NCI-H2227 (cell line): ENCODE data around the gene MAPK8IP1.
A peak's percentile ranks its signal among the peaks of the same experiment; 100 is the strongest.

ENCODE experiments used
- DNase-seq: peaks from one replicate; lab custom pipeline; 2025; ENCODE audit not compliant: unreplicated experiment; lab: John Stamatoyannopoulos, UW

MAPK8IP1 gene

DNA sequence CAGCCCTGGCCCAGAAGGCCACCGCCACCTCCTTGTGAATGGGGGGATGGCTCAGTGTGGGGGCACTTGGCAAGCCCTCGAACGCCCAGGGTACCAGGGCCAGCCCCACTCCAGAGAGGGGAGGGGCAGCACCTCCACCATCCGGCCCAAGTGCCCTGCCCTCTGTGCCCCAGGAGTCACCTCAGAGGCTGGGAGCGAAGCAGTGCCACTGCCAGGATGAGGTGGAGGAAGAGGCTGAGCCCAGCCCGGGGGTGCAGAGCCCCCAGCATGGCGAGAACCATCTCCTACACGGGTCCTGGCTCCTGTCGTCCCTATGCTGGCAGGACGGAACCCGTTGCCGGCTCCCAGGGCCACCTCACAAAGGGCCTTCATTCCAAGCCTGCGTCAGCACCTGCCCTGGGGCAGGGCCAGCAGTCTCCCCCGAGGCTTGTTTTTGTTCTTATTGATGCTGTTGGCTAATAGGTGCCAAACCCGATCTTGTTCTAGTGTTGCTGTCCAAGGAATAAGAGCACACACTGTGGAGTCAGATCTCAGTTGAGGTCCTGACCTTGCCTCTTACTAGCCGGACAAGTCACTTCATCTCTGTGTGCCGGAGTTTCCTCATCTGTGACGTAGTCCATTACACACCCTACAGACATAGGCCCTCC is 21.6 kb downstream of the MAPK8IP1 start, which contains the start of gene FREY1:
TSS of gene FREY1 (minus strand) at position 307 of the 647 bp plus-strand sequence. CDS start at position 281, 26 bp downstream.
- no peak for DNase-seq

DNA sequence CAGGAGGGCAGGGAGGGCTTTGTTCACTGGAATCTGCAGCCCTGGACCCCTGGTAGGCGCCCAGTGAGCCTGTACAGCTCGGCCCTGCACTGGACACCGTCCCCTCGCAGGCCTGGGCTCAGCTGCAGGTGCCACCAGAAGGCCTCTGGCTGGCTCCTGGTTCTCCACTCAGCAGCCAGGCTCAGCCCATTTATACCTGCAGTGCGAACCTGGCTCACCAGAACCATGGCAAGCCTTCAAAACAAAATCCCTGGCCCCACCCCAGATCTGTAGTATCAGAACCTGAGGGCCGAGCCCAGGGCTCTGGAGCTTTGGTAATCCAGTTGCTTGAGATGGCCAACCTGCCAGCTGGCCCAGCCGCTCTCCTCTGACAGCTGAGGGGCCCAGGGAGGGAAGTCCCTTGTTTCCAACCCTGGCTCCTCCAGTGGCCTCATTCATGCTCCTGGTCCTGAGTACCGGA is 22.5 kb downstream of the MAPK8IP1 start:
- DNase-seq = no peak

DNA sequence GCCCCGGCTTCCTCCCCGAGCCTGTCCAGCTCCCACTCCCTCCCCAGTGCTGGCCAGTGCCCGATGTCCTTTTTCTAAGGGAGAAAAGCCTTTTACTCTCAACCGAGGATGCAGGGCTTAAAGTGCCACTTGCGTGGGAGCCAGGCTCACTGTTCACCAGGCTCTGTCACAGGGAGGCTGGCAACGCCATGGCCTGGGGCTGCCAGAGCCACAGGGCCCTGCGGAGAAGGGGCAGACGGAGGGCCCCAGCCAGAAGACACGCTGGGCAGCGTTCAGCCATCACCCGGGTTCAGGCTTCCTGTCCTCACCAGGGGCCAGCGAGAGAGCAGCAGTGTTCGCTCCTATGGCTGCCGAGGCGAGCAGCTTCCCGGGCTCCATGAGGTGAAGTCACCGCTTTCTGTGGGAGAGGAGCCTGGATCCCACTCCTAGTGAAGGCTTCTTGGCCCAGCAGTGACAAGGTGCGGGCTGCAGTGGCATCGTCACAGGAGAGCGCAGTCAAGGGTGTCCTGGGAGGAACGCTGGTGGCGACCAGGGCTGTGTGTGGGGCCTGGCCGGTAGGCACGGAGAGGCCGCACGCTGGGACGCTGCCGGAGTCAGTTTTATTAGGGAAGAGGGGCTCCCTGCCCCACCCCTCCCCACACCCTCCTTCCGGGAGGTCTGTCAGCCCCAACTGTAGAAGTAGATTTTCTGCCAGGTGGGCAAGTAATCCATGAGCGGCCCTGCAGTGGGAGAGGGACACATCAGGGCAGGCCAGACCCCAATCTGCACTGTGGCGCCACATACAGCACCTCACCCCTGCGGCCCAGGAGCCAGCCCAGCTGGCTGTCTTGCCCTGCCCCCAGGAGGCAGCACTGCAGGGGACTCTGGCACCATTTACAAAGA is 24.4 kb downstream of the MAPK8IP1 start:
- DNase-seq = no peak

DNA sequence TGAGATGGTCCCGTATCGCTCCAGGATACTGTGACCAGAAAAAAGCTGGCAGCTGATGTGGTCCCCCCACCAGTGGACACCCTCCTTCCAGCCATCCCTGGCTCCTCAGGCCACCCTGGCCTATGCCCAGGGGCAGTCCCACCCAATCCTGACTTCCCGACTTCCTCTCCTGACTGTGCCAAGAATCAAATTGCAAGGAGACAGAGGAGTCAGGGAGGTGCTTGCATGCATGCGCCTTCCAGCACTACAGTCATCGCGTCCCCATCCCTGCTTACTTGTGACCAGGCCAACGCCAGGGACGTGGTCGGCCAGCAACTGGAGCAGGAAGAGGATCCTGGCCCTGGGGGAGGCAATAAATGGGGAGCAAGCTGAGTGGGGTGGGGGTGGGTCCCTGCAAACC is 25.2 kb downstream of the MAPK8IP1 start:
- no peak for DNase-seq

DNA sequence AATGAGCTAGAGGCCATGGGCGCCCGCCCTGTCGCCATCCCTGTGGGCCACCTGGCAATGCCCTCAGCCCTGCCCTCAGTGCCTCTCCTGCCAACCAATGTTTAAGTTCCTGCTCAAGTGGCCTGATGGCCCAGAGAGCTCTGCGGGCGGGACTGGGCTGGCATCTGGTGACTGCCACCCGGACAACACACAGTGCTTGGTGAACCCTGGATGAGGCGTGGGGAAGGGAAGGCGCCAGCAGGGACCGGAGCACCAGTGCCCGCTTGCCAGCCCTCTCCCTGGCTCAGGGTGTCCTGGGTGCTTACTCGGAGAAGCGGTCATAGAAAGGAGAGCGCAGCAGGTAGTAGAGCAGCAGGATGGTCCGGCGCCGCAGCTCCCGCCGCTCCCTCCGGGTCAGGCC is 28.1 kb downstream of the MAPK8IP1 start:
- DNase-seq = no peak

DNA sequence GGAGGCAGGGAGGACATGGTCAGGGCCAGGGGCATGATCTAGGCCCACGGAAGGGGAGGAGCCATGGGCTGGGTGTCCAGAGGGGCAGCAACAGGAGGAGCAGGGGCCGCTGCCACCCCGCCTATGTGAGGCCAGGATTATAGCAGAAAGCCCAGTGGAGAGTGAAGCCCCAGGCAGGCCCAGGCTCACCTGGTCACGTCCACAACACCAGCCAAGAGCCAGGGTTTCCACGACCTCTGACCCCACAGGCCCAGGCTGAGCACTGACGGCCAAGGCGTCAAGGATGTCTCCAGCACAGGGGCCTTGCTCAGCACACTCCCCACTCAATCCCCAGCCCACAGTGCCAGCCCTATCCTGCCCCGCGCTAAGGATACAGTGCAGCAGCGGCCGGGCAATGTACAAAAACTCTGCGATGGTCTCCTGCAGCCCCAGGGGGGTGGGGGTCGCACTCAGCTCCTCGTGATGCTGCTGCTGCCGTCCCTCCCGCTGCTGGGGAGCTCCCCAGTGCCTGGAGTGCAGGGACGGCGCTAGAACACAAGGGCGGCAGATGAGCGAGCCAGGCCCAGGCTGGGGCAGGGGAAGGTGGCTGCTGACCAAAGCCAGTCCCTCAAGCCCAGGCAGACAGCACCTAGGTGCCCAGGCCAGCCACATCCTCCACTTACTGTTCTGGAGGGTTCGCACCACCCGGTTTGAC is 28.6 kb downstream of the MAPK8IP1 start:
- no peak for DNase-seq

DNA sequence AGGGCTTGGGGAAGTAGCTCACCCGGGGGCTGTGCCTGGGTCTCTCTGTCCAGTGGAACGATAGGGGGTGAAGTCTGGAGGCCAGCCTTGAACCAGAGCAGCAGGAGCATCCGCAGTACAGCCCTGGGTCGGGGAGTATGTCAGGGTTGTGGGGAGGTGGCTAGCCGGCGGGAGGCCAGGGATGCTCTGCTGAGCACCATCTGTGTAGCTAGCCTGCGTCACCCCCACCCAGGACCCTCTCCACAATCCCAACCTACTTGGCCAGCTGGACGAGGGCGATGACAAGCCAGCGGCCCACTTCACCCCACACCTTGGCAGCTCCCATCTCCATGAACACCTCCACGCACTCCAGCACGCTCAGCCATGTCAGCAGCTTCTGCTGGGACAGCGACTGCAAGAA is 30.0 kb downstream of the MAPK8IP1 start:
- no peak for DNase-seq

DNA sequence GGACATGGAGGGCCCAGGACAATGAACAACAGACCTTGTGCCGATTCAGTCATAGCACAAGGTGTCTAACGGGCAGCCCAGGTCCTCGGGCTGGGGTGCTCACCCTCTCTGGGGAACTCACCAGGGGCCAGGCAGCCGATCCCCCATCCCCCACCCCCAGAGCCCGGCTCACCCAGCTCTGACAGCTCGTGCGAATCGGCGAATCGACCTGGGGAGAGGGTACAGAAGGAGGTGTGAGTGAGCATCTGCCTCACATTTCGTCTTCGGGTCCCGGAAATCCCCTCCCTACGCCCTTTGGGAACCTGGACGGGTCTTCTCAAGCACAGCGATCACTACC is 31.8 kb downstream of the MAPK8IP1 start:
- DNase-seq = no peak

DNA sequence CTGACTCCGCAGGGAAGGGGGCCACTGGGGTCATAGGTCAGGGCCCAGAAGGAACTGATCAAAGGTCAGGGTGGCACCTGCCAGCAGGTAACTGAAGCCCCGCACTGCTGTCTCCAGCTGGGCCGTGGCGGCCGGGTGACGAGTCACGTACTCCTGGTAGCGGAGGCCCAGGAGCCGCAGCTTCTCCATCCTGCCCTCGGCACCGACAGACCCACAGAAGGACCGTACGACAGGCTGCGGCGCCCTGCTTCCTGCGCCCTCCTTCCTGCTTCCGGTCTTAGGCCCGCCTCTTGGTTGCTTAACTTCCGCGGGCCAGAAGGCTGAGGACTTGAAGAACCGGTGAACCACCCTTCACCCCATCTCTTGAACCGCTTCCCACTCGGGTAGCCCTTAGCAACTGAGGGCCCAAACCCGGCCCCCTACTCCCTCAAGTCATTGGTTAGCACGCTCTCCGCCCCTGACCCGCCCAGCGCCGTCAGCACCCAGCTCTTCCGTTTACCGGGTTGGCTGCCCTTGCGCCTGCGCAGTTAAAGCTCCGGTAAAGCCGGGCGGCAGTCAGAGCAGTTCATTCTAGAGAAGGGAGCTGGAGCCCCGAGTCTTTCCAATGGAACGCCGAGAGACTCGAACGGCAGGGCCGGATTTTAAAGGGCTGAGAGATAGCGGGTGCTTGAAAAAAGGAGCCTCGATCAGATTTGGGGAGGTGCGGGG is 32.3 kb downstream of the MAPK8IP1 start, which contains the start of gene PEX16:
TSS of gene PEX16 (minus strand) at position 255 of the 708 bp plus-strand sequence. CDS start at position 189, 66 bp downstream.
- DNase-seq = peak; percentile 98

DNA sequence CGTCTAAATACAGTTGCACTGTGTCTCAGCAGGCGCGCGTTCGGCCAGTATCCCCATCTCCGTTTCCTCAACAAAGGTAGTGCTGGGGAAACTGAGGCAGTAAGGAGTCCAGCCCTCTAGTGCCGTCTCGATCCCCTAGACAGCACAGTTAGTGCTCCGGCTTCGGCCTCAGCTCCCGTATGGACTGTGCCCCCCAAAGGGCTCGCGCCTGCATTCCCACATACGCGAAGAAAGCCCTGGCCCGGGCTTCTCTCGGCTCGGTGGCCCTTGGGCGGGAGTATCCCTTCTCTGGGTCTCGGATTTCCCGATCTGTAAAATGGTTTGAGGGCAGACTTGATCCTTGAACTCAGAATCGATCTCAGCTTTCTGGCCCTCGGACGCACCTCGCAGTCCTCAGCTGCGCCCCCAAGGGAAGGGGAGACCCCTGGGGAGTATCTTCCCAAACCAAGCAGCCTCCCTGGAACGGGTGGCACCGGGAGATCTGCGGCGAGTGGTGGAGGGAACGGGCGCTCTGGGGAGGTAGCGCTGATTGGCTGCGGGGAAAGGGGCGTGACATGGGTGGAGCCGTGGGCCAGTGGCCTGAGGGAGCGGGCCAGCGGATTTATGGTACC is 33.0 kb downstream of the MAPK8IP1 start:
- peak; percentile 85 for DNase-seq

DNA sequence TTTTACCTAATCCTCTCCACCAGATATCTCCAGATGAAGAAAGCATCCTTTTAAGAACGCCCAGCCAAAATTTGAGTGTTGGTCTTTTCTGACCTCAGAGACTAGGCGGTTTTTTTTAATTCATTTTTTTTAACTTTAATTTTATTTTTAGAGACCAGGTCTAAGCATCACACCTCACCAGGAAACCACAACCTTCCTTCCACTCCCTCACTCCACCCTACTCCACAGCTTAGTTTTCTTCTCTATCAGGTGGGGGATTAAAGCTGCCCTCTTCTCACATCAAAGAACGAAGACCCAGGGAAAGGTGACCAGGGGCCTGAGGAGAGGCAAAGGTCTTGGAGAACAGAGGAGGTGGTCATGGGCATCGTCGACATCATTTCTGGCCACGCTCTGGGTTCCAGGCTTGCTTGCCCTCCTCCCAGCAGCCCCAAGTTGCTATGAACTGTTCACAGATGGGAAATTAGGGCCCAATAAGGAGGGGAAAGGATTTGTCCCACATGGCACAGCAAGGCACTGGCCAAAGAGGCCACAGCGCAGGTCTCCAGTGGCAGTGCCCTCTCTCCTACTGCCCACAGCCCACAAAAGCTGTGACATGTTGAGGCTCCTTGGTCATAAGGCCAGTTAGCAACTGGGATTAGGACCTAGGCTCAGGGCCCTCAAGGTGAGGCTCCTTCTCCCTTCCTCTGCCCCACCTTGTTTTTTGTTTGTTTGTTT is 33.7 kb downstream of the MAPK8IP1 start:
- DNase-seq = no peak

DNA sequence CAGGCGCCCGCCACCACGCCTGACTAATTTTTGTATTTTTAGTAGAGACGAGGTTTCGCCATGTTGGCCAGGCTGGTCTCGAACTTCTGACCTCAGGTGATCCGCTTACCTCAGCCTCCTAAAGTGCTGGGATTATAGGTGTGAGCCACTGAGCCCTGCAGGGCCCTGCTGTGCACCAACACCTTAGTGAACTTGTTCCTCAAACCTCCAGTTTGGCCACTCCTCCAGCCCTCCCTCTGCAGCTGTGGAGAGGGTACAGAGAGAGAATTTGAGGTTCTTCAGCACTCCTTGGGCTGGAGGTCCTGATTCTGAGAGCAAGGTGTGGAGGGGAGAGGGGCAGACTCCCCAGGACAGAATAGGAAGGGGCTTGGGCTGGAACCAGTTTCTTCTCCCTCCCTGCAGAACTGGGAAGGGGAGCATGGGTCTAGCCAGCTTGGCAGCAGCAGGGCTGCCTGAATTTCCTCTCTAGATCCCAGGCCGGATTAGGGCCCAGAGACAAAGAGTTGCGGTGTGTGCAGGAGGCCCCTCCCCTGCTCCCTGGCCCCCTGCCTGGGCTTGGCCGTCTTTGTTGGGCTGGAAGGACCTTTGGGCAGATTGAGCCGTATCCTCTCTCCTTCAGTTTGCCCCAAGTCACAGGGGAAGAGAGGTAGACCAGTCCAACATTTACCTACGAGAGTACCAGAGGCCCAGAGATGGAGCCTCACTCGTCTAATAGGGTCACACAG is 34.5 kb downstream of the MAPK8IP1 start:
- DNase-seq = no peak

DNA sequence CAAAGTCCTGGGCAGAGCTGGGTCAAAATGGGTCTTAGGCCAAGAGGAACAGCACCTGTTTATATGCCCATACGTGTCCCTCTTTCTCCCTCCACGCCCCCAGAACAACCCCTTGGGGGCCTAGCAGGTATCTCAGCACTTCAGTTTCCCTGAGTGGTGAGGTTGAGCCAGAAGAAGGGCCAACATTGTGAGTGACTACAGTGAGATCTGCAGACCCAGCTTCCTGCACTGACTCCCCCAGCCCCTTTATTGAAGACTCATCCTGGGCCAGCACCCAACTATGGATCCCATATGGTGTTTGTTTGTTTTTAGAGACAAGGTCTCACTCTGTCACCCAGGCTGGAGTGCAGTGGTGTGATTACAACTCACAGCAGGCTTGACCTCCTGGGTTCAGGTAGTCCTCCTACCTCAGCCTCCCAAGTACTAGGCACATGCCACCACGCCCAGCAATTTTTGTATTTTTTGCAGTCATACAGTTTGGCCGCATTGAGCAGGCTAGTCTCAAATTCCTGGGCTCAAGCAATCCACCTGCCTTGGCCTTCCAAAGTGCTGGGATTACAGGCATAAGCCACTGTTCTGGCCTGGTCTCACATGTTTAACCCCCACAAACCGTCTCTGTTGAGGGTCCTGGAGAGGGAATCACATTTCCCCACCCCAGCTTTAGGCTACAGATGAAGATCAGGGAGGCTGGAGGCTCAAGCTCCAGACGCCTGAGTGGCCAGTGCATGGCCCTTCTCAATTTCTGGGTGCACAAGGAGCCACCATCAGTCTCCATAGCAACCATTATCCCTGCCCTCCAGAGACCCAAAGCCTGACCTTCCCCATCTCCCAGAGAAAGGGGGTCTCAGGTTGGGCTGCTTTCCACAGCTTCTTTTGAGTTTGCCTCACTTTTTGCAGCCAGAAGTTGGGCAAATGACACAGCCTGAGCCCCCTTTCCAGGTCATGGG is 35.4 kb downstream of the MAPK8IP1 start:
- no peak for DNase-seq

DNA sequence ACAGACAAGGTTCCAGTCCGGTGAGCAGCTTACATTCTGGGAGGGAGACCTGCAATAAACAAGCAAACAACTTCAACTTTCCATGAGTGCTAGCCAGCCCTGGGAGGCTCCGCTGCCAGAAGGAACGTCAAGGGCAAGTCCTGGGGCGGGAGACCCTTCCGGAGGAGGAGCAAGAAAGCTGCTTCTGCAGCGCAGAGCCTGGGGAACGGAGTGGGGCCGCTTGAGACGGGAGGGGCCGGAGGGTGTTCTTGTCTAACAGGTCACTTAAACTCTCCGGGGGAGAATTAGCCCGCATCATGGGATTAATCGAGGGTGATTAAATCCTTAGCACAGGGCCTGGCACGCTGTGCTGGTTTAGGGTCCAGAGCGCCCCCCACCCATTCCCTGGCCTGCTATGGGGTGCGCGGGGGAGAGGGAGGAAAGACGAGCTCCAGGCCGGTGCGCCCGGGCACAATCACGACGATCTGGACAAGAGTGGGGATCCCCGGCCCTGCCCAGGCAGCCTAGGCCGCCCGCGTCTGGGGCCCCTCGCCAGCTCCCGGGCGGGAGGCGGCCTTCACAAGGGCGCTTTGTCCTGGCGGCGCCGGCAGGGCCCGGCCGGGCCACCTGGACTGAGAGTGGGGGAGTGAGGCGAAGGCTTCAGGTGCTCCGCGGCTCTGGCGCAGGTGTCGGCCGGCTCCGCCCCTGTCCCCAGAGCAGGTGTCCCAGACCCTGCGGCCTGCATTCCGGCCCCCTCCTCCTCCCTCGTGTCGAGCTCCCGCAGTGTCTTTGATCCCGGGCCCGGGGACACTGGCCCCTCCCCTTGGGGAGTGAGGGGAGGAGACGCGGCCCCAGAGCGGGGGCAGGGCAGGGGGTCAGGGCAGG is 36.3 kb downstream of the MAPK8IP1 start:
- DNase-seq = peak; percentile 45

DNA sequence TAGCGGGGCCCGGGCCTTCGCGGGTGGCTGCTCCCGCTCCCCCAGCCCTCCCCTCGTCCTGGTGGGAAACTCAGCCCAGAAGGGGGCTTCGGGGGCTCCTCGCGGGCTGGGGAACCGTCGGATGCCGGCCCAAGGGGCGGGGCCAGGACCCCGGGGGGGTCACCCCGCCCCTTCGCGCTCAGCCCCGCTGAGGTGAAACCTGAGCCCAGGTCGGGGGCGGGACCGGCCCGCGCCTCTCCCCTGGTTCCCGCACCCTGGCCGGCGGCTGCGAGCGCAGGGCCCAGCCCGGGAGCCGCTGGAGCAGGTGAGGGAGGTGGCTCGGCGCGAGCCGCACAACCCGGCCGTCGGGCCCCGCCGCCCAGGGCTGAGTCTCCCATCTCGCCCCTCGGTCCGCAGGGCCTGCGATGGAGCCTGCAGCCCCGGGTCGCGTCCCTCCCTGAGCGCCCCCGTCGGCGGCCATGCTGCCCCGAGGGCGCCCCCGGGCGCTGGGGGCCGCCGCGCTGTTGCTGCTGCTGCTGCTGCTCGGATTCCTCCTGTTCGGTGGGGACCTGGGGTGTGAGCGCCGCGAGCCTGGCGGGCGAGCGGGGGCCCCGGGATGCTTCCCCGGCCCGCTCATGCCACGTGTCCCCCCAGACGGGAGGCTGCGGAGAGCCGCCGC is 37.1 kb downstream of the MAPK8IP1 start, which contains the start of gene LARGE2:
TSS of gene LARGE2 (plus strand) at position 232 of the 658 bp plus-strand sequence. CDS start at position 459, 227 bp downstream.
- peak; percentile 60 for DNase-seq
